Prostate gland (tissue), 2 donors: ENCODE data around the gene PRKAR1B.

ENCODE experiments used
- POLR2A ChIP-seq: fragments of 450-650 bp; IDR thresholded peaks from one replicate; pipeline ENCODE4 v1.6.1; 2016; ENCODE audit warnings: antibody characterized with exemption, mild to moderate bottlenecking
- TF ChIP-seq, protein P1 (sequence below), 4 experiments: fragments of 200-600 bp in 2 of 4; fragments of 450-650 bp in 2 of 4; sonication (generic) in 2 of 4; IDR thresholded peaks; 1 replicate in 3 of 4; 2 replicates in 1 of 4; pipeline ENCODE4 v1.5.1; 2016 to 2019; ENCODE audit warnings: antibody characterized with exemption in 4 of 4, mild to moderate bottlenecking in 2 of 4, moderate library complexity in 2 of 4

DNA sequence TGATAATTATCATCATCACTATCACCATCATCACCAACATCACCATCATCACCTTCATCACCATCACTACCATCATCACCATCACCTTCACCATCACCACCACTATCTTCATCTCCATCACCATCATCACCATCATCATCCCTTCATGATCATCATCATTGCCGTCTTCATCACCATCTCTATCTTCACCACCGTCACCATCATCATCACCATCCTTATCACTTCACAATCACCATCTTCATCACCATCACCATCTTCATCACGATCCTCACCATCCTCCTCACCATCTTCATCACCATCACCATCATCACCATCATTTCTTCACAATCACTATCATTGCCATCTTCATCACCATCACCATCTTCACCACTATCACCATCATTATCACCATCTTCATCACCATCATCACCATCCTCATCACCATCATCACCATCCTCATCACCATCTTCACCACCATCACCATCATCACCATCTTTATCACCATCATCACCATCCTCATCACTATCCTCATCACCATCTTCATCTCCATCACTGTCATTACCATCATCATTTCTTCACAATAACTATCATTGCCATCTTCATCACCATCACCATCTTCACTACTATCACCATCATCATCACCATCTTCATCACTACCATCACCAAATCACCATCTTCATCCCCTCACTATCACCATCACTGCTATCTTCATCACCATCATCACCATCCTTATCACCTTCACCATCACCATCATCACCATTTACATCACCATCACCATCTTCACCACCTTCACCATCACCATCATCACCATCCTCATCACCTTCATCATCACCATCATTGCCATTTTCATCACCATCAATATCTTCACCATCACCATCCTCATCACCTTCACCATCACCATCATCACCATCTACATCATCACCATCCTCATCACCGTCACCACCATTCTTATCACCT, 73.0 kb downstream of the PRKAR1B start:
- TF ChIP-seq, protein P1, sequence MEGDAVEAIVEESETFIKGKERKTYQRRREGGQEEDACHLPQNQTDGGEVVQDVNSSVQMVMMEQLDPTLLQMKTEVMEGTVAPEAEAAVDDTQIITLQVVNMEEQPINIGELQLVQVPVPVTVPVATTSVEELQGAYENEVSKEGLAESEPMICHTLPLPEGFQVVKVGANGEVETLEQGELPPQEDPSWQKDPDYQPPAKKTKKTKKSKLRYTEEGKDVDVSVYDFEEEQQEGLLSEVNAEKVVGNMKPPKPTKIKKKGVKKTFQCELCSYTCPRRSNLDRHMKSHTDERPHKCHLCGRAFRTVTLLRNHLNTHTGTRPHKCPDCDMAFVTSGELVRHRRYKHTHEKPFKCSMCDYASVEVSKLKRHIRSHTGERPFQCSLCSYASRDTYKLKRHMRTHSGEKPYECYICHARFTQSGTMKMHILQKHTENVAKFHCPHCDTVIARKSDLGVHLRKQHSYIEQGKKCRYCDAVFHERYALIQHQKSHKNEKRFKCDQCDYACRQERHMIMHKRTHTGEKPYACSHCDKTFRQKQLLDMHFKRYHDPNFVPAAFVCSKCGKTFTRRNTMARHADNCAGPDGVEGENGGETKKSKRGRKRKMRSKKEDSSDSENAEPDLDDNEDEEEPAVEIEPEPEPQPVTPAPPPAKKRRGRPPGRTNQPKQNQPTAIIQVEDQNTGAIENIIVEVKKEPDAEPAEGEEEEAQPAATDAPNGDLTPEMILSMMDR (IDR thresholded peaks at IDR 0.05), result no peak
- TF ChIP-seq POLR2A, result no peak
